HG03108 (cell line): Measurements from ENCODE around the gene ZNF865.

ENCODE experiments used
- ATAC-seq: cut with Tn5 transposase; IDR thresholded peaks from one replicate; pipeline ENCODE4 v1.9.1; 2021; ENCODE audit warnings: moderate library complexity; ENCODE audit not compliant: unreplicated experiment

Gene ZNF865

DNA sequence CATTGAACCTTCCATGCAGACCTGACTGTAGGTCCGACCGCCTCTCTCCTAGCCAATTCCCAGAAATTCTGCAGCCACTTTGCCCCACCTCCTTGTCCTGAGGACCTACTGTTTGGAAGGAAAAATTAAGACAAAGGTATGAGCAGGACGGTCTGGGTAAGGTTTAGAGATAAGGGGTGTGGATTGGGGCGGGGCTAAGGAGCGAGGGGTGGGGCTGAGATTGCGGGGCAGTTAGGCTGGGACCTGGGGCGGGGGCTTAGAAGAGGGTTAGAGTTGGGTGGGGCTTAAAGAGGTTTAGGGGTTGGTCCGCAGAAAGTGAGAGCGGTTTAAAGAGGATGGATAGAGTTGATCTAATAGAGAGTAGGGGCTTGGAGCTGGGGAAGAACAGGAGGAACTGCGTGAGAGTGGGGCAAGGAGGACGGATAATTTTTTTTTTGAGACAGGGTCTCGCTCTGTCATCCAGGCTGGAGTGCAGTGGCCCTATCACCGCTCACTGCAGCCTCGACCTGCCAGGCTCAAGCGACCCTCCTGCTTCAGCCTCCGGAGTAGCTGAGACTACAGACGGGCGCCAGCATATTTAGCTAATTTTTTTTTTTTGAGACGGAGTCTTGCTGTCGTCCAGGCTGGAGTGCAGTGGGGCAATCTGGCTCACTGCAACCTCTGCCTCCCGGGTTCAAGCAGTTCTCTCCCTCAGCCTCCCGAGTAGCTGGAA lies 1.7 kb upstream of the ZNF865 start:
- ATAC-seq, result no peak

DNA sequence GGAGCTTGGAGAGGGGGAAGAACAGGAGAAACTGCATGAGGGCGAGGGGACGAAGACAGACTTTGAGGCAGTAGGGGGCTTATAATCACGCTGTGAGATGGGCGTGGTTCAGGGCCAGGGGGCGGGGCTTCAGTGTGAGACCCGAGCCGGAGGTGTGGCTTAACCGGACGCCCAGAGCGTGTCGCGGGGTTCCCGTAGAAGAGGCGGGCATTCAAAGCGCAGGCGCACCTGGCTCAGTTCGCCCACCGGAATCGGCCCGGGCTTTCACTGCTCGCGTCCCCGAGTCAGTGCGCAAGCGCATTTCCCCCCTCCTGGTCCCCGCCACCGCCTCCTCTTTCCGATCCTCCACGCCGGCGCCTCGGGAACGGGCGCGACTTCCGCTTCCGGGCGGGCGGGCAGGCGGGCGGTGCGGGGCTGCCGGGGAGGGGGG lies 225 bp upstream of the ZNF865 start:
- ATAC-seq, result peak; percentile 62

DNA sequence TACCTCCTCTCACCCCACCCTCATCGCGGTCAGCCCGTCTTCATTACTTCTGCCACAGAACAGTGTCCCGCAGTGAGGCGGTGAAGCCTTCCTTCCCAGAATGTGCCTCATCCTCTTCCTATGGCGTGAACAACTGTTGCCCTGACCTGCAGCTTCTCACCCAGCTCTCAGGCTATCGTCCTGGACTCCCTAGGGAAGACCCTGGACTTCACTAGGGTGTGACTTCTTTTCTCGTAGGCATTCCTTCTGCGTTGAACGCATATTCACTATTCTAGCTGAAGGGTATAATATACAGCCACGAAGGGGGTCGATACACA lies 982 bp downstream of the ZNF865 start:
- ATAC-seq, result no peak

DNA sequence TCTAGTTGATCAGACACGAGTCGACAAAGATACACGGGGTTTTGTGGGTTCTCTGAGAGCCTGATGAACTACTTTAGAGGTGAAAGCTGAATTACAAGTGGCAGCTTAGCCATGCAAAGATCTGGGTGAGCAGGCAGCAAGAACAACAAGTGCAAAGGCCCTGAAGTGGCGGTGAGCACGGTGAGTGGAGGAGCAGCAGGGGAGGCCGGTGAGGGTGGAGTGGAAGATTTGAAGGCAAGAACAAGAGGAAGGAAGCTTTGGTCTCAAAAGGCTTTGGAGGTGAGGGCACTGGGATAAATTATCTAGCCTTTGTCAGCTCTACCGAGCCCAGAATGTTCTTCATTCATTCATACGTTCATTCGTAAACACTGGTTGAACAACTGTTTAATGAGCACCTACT lies 1.4 kb downstream of the ZNF865 start:
- no peak for ATAC-seq

DNA sequence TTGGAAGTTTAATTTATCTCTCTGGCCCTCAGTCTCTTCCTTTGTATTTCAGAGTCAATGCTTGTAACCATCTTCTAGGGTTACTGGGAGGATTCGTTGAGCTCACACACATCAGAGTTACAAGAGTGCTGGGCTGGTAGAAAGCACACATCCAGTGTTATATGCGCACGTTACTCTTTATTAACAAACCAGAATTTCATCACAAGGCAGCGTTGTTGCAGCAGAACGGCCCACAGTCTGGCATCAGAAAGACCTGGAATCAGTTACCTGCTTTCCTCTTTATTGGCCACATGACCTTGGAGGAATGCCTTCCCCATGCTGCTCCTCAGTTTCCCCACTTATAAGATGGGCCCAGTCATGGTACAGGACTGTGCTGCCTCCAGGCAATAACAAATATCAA lies 3.9 kb downstream of the ZNF865 start:
- ATAC-seq, result no peak

DNA sequence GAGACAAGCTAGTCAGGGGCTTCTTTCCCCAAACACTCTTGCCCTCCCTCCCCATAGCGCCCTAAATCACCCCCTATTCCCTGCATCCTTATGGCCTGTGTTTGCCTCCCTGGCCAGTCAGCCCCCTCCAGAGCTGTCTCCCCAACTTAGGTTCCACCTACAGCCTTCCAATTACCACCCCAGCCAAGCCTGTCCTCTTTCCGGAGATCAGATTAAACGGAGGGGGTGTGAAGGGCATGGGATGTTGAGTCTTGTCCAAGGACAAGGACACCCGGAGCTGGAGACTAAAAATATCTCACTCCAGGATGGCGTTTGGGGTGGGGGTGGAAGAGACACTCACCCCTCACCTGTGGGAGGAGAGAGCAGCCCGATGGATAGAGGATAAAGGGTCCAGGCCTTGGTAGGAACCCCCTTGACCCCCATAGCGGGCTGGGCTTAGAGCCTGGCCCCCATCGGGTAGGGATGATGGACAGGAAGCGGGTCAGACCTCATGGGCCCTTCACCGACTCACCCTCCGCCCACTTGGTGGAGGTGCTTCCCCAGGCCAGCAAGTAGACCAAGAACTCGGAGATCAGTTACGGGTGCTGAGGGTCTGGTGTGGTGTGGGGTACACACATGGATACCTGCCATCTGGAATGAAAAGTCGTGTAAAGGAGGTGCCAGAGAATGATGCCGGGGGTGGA lies 6.0 kb downstream of the ZNF865 start:
- no peak for ATAC-seq

DNA sequence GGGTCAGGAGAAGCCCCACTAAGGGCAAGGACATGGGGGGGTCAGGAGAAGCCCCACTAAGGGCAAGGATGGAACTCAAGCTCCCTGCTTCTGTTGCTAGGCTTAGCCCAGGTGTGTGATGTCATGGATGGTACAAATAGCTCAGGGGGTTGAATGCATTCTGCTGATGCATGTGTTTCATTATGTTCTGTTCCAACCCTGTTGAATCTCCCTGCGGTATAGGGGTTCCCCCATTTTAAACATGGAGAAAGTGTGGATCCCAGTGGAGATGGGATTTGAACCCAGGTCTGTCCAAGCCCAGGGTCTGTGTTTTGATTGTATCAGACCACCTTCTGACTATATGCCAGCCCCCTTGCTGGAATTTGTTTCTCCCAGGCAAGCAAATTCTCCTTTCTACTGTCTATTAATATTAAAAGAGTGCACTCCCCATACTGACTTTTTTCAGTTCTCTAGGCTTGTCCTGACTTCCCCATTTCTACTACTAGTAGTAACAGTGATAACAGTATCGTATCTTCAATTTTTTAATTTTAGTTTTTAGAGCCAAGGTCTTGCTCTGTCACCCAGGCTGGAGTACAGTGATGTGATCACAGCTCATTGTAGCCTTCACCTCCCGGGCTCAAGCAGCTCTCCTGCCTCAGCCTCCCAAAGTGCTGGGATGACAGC lies 6.7 kb downstream of the ZNF865 start:
- ATAC-seq, result no peak

DNA sequence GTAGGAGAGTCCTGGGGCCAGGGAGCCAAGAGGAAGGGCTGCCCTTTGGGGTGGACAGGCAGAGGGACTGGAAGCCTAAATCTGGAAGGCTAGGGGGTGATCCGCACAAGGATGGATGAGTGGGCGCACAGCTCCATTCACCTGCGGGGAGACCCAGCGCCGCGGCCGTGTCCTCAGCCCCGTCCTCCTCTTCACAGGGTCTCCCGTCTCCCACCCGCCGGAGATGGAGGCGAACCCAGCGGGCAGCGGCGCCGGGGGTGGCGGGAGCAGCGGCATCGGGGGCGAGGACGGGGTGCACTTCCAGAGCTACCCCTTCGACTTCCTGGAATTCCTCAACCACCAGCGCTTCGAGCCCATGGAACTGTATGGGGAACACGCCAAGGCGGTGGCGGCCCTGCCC lies 7.9 kb downstream of the ZNF865 start:
- ATAC-seq, result no peak

DNA sequence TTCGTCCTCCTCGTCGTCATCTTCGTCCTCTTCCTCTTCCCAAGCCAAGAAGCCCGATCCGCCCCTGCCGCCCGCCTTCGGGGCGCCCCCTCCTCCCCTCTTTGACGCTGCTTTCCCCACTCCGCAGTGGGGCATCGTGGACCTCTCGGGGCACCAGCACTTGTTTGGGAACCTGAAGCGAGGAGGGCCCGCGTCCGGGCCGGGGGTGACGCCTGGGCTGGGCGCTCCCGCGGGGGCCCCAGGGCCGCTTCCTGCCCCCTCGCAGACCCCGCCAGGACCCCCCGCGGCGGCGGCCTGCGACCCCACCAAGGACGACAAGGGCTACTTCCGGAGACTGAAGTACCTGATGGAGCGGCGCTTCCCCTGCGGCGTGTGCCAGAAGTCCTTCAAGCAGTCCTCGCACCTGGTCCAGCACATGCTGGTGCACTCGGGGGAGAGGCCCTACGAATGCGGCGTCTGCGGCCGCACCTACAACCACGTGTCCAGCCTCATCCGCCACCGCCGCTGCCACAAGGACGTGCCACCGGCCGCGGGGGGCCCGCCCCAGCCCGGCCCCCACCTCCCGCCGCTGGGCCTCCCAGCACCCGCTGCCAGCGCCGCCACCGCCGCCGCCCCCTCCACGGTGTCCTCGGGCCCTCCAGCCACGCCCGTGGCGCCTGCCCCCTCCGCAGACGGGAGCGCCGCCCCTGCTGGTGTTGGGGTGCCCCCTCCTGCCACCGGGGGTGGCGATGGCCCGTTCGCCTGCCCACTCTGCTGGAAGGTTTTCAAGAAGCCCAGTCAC lies 8.7 kb downstream of the ZNF865 start:
- ATAC-seq, result no peak

DNA sequence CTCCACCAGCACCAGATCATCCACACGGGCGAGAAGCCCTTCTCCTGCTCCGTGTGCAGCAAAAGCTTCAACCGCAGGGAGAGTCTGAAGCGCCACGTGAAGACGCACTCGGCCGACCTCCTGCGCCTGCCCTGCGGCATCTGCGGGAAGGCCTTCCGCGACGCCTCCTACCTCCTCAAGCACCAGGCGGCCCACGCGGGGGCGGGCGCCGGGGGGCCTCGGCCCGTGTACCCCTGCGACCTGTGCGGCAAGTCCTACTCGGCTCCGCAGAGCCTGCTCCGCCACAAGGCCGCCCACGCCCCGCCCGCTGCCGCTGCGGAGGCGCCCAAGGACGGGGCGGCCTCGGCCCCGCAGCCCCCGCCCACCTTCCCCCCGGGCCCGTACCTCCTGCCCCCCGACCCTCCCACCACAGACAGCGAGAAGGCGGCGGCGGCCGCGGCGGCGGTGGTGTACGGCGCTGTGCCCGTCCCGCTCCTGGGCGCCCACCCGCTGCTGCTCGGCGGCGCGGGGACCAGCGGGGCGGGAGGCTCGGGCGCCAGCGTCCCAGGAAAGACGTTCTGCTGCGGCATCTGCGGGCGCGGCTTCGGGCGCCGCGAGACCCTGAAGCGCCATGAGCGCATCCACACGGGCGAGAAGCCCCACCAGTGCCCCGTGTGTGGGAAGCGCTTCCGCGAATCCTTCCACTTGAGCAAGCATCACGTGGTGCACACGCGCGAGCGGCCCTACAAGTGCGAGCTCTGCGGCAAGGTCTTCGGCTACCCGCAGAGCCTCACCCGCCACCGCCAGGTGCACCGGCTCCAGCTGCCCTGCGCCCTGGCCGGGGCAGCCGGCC lies 9.5 kb downstream of the ZNF865 start:
- no peak for ATAC-seq

DNA sequence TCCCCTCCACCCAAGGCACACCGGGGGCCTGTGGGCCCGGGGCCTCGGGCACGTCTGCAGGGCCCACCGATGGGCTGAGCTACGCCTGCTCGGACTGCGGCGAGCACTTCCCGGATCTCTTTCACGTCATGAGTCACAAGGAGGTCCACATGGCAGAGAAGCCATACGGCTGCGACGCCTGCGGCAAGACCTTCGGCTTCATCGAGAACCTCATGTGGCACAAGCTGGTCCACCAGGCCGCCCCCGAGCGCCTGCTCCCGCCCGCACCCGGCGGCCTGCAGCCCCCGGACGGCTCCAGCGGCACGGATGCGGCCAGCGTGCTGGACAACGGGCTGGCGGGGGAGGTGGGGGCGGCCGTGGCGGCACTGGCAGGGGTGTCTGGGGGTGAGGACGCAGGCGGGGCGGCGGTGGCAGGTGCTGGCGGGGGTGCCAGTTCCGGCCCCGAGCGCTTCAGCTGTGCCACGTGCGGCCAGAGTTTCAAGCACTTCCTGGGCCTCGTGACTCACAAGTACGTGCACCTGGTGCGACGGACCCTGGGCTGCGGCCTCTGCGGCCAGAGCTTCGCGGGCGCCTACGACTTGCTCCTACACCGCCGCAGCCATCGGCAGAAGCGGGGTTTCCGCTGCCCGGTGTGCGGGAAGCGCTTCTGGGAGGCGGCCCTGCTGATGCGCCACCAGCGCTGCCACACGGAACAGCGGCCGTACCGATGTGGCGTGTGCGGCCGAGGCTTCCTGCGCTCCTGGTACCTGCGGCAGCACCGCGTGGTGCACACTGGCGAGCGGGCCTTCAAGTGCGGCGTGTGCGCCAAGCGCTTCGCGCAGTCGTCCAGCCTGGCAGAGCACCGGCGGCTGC lies 10.3 kb downstream of the ZNF865 start:
- no peak for ATAC-seq

DNA sequence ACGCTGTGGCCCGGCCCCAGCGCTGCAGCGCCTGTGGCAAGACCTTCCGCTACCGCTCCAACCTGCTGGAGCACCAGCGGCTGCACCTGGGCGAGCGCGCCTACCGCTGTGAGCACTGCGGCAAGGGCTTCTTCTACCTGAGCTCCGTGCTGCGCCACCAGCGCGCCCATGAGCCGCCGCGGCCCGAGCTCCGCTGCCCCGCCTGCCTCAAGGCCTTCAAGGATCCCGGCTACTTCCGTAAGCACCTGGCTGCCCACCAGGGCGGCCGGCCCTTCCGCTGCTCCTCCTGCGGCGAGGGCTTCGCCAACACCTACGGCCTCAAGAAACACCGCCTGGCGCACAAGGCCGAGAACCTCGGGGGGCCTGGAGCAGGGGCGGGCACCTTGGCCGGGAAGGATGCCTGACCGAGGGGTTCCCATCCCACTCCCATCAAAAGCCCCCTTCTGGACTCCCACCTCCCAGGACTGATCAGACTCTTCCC lies 11.0 kb downstream of the ZNF865 start:
- ATAC-seq, result no peak

DNA sequence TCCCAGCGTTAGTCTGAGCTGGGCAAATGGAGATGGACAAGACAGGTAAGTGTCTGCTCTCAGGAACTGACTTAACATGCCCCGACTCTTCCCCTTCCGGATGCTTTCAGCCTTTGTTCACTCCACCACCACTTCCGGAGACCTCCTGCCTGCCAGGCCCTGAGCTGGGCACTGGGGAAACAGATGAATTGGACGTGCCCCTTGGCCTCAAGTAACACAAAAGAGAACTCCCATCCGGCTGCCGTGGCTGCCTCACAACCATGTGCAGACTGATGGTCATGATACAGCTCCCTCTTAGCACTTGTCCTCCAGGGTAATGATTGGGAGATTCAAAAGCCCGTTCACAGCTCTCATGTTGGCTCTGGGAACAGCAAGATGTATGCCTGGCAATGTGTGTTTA lies 12.0 kb downstream of the ZNF865 start:
- ATAC-seq, result no peak

DNA sequence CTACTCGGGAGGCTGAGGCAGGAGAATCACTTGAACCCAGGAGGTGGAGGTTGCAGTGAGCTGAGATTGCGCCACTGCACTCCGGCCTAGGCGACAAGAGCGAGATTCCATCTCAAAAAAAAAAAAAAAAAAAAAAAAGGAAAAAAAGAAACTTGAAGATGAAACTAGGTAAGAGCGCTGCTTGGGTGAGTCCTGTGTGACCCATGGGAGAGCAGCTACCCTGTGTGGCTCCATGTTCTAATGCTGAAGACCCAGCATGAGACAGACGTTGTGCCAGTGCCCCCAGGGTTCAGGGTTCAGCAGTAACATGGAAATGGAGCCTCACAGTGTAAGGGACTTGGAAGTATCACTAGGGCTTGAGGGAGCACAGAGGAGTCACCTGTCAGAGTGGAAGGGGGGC lies 13.0 kb downstream of the ZNF865 start:
- ATAC-seq, result no peak

DNA sequence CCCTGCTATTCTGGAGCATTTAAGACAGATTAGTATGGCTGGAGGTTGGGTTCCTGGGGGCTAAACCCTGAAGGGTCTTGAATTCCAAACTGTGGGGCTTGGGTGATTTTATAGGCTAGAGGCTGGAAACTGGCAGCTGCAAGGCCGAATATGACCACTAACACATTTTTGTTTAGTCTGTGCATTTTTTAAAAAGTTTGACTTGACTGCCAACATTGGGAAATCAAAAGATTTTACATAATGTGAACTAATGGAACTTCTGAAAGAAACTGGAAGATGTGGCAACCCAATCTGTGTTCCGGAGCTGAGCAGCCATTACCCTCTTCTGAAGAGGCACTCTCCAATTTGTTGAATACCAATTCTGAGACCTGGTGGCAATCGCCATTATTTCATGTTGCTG lies 13.8 kb downstream of the ZNF865 start:
- no peak for ATAC-seq

DNA sequence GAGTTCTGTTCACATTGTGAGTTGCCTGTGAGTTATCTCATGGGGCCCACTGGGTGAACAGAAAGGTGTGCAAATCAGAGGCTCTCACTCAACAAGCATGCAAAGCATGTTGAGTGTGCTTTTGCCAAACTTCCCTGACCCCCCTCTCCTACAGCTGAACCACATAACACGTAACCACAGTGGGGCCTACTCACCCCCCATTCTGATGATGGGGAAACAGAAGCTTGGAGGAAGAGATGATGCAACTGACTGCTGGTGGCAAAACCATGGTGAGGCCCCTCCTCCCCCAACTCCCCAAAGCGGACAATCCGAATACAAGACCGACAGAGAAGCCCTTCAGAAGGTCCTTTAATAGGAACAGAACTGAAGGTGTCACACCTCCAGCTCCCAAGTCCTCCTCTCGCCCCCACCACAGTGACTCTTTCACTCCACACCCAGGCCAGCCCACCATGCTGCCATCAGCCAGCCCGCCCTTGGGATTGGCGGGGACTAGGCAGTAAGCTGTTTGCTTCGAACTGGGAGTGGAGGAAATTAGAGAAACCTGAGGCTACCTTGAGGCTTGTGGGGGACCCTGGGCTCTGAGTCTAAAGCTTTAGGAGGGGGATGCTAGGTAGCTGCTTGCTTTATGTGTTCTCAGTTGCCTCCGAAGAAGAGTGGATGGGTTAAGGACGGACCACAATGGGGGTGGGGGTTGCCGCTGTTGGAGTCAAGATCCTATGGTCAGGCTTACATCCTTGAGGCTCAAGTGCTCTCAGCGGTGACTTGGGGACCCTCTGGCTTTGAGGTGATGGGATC lies 15.2 kb downstream of the ZNF865 start:
- no peak for ATAC-seq

DNA sequence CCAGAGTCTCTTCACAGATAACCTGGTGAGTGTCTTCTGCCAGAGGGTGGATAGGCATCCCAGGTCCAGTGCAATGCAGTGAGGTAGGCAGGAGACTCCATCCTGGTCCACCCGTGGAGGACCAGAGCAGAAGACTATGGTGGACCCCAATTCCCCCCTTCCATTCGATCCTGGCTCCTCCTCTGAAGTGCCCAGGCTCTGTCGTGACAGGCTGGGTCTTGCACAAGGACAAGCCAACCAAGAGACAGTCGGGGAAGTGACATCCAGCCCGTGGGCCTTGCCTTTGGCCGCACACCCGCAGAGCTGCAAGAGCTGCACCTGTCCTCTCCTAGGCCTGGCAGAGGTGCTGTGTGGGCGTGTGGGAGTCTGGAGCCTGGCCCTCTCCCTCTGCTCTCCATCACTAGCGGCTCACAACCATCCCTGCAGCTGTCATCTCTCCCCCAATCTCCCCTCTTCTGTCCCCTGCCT lies 15.8 kb downstream of the ZNF865 start:
- ATAC-seq, result no peak

DNA sequence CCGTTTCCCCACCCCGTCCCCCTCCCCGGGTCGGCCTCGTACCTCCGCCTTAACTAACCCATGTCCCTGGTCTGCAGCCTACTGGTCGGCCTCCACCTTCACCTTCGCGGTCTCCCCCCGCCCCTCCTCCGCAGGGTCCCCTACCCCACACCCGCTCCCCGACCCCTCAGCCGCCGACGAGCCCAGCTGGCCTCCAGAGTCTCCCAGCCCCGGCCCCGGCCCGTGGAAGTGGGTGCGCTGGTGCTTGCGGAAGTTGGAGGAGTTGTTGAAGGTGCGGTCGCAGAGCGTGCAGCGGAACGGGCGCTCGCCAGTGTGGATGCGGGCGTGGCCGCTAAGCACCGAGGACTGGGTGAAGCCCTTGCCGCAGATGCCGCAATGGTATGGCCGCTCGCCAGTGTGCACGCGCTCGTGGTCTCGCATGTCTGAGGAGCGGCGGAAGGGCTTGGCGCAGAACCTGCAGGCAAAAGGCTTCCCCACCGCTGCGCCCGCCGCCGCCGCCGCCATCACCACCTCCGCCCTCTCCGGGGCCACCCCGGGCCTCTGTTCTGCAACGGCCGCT lies 16.3 kb downstream of the ZNF865 start:
- no peak for ATAC-seq
